ENCODE measurements around the gene CGAS.
"Not testable (repeated sequence)": the region's sequence is repeated elsewhere in the genome, so short reads cannot be mapped to it uniquely, and the experiment has no call there.

Gene CGAS

GRCh38 chr6:73388800-73389512, 63.1 kb downstream of the CGAS start:
- peak overlapping the region; percentile 75 for H3K4me3 Mint-ChIP-seq
- peaks cover 27% of the 10 kb centered on the region for H3K27me3 Mint-ChIP-seq
- H3K27ac Mint-ChIP-seq = peak overlapping the region; percentile 80
- CTCF ChIA-PET = interaction anchor here (0.6 to 1.7 kb wide), 16 partner anchors 9 to 977 kb away, joined by 3 to 10 read pairs (median 4); no protein-coding TSS in a partner anchor
- peaks cover 37% of the 10 kb centered on the region for H3K4me1 Mint-ChIP-seq
- DNase-seq = peak; percentile 71
- peaks cover 4% of the 10 kb centered on the region for H3K9me3 Mint-ChIP-seq
- no peaks in the 10 kb centered on the region for H3K36me3 Mint-ChIP-seq

- no peak for DNase-seq
- H3K9me3 Mint-ChIP-seq = no peaks in the 10 kb centered on the region
- H3K4me3 Mint-ChIP-seq = peak overlapping the region; percentile 75
- peaks cover 27% of the 10 kb centered on the region for H3K27me3 Mint-ChIP-seq
- CTCF ChIA-PET = interaction anchor here (0.7 to 1.7 kb wide), 11 partner anchors 9 to 262 kb away, joined by 3 to 10 read pairs (median 4); no protein-coding TSS in a partner anchor
- peak overlapping the region; percentile 80 for H3K27ac Mint-ChIP-seq
- H3K36me3 Mint-ChIP-seq = no peaks in the 10 kb centered on the region
- peaks cover 37% of the 10 kb centered on the region for H3K4me1 Mint-ChIP-seq
Measured at GRCh38 chr6:73388433-73388799, 63.7 kb downstream of the CGAS start.

GRCh38 chr6:73382462-73383113, 69.5 kb downstream of the CGAS start:
- peaks cover 14% of the 10 kb centered on the region for H3K27me3 Mint-ChIP-seq
- no peak overlapping the region for H3K27ac Mint-ChIP-seq
- no peak overlapping the region for H3K4me3 Mint-ChIP-seq
- CTCF ChIA-PET = no interaction called here
- no peaks in the 10 kb centered on the region for H3K4me1 Mint-ChIP-seq
- no peaks in the 10 kb centered on the region for H3K9me3 Mint-ChIP-seq
- no peak for DNase-seq
- H3K36me3 Mint-ChIP-seq = no peaks in the 10 kb centered on the region

GRCh38 chr6:73381531-73381930, 70.6 kb downstream of the CGAS start:
- CTCF ChIA-PET = not testable (repeated sequence)

GRCh38 chr6:73377225-73377624, 74.9 kb downstream of the CGAS start:
- H3K27ac Mint-ChIP-seq = no peak overlapping the region
- CTCF ChIA-PET = interaction anchor here (0.7 to 1.4 kb wide), 2 partner anchors 91 to 170 kb away, joined by 3 to 4 read pairs; no protein-coding TSS in a partner anchor
- no peak for DNase-seq

More at GRCh38 chr6:73381531-73381930, 70.6 kb downstream of the CGAS start:
- DNase-seq, H3K9me3 Mint-ChIP-seq, H3K36me3 Mint-ChIP-seq, H3K4me1 Mint-ChIP-seq, H3K27ac Mint-ChIP-seq, H3K4me3 Mint-ChIP-seq: not testable (repeated sequence)
- H3K27me3 Mint-ChIP-seq = peaks cover 14% of the 10 kb centered on the region

GRCh38 chr6:73375216-73375615, 76.9 kb downstream of the CGAS start:
- Mint-ChIP-seq H3K9me3 (no peaks in the 10 kb centered on the region), H3K4me1 (no peaks in the 10 kb centered on the region), H3K36me3 (no peaks in the 10 kb centered on the region), H3K27me3 (no peaks in the 10 kb centered on the region), H3K27ac (no peak overlapping the region), H3K4me3 (no peak overlapping the region)
- CTCF ChIA-PET = no interaction called here
- DNase-seq = no peak

More at GRCh38 chr6:73377225-73377624, 74.9 kb downstream of the CGAS start:
- H3K9me3 Mint-ChIP-seq = no peaks in the 10 kb centered on the region
- H3K36me3 Mint-ChIP-seq = no peaks in the 10 kb centered on the region
- H3K4me3 Mint-ChIP-seq = no peak overlapping the region
- peaks cover 5% of the 10 kb centered on the region for H3K27me3 Mint-ChIP-seq
- no peaks in the 10 kb centered on the region for H3K4me1 Mint-ChIP-seq

Measured in activated naive CD4-positive, alpha-beta T cell treated with anti-CD3 and anti-CD28 coated beads, Interleukin-2, amount 10 ng/mL, durations not matched to agents 7 days and 5 days (primary cell).